Thyroid gland (tissue), 4 donors: ENCODE results near the gene MTHFSD.

Experiments used
- POLR2A ChIP-seq, 2 donors: fragments of 450-650 bp; IDR thresholded peaks; one replicate each; pipeline ENCODE4 v1.6.1; 2017; ENCODE audit warnings: antibody characterized with exemption in 2 of 2, mild to moderate bottlenecking in 2 of 2, moderate library complexity in 1 of 2
- TF ChIP-seq, protein P1 (sequence below), 6 experiments: fragments of 200-600 bp in 3 of 6; fragments of 450-650 bp in 3 of 6; sonication (generic) in 3 of 6; IDR thresholded peaks; one replicate each; pipeline ENCODE4 v1.5.1; 2016 to 2019; ENCODE audit warnings: antibody characterized with exemption in 6 of 6, mild to moderate bottlenecking in 2 of 6, inconsistent platforms in 1 of 6, moderate library complexity in 1 of 6

DNA sequence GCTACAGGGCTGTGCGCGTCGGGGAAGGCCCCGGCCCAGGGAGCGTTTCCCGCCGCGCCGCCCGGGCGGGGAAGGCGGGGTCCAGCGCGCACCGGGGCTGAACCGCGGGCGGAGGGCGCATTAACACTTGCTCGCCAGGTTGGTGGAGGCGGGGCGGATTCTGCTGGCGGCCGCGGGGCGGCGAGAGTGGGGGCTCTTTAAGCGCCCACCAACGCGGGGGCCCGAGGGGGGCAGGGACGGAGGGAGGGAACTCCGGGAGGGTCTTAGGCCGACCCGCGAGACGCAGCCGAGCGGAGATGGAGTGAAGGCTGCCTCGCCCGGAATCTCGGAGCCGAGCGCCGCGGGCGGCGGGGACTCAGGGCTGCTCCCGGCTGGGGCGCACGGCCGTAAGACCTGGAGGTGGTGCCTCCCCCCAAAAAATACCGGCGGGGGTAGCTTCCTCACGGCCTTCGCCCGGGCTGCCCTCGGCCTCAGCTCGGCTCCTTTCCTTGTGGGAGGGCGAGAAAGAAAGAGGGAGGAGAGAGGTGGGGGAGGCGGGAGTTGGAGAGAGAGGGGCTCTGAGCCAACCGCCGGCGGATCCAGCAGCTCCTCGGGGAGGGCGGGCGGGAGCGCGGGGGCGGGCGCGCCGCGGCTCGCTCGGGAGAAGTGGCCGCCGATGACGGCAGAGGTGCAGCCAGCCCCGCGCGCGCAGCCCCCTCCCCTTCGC is 45.1 kb downstream of the MTHFSD start:
- TF ChIP-seq, protein P1, sequence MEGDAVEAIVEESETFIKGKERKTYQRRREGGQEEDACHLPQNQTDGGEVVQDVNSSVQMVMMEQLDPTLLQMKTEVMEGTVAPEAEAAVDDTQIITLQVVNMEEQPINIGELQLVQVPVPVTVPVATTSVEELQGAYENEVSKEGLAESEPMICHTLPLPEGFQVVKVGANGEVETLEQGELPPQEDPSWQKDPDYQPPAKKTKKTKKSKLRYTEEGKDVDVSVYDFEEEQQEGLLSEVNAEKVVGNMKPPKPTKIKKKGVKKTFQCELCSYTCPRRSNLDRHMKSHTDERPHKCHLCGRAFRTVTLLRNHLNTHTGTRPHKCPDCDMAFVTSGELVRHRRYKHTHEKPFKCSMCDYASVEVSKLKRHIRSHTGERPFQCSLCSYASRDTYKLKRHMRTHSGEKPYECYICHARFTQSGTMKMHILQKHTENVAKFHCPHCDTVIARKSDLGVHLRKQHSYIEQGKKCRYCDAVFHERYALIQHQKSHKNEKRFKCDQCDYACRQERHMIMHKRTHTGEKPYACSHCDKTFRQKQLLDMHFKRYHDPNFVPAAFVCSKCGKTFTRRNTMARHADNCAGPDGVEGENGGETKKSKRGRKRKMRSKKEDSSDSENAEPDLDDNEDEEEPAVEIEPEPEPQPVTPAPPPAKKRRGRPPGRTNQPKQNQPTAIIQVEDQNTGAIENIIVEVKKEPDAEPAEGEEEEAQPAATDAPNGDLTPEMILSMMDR (IDR thresholded peaks at IDR 0.05) = no peak
- no peak for TF ChIP-seq POLR2A (IDR thresholded peaks at IDR 0.05)
